Transverse colon (tissue), 4 donors: ENCODE results near the gene MYCT1. TPM values are rescaled to one million over a fixed set of nuclear protein-coding genes. Genes with fewer than 3 reads are reported as not detected.
"Not testable (repeated sequence)": the region's sequence is repeated elsewhere in the genome, so short reads cannot be mapped to it uniquely, and the experiment has no call there.

Experiments used
- DNase-seq: peaks from one replicate; pipeline ENCODE4 v3.0.0-alpha.2; 2019
- H3K27ac ChIP-seq, 4 donors: fragments of 200-600 bp; sonication (generic); 2 replicates each; pipeline ENCODE4 v1.5.1; 2016 to 2018; ENCODE audit warnings: inconsistent platforms in 4 of 4
- H3K27me3 ChIP-seq: fragments of 200-600 bp; sonication (generic); 2 replicates; pipeline ENCODE4 v1.5.1; 2017; ENCODE audit warnings: inconsistent platforms
- H3K36me3 ChIP-seq, 4 donors: fragments of 200-600 bp; sonication (generic); 2 replicates each; pipeline ENCODE4 v1.5.1; 2017 to 2019; ENCODE audit warnings: inconsistent platforms in 4 of 4
- H3K4me1 ChIP-seq, 4 donors: fragments of 200-600 bp; sonication (generic); 2 replicates each; pipeline ENCODE4 v1.5.1; 2017 to 2020; ENCODE audit warnings: inconsistent platforms in 4 of 4
- H3K4me3 ChIP-seq, 4 donors: fragments of 200-600 bp; sonication (generic); 1 replicate in 1 of 4; 2 replicates in 3 of 4; pipeline versions ENCODE4 v1.5.1 to v1.6.1; 2017 to 2019; ENCODE audit warnings: inconsistent platforms in 4 of 4
- H3K9me3 ChIP-seq, 2 donors: fragments of 200-600 bp; sonication (generic); 2 replicates each; pipeline ENCODE4 v1.5.1; 2017 to 2019; ENCODE audit warnings: inconsistent platforms in 2 of 2
- EP300 ChIP-seq: sonication (generic); formaldehyde crosslinking; IDR thresholded peaks from one replicate; pipeline ENCODE4 v1.6.1; 2017; ENCODE audit warnings: antibody characterized with exemption, low read depth
- POLR2A ChIP-seq: fragments of 450-650 bp; IDR thresholded peaks from one replicate; pipeline ENCODE4 v1.6.1; 2016; ENCODE audit warnings: antibody characterized with exemption, mild to moderate bottlenecking, moderate library complexity
- POLR2AphosphoS5 ChIP-seq, 3 donors: sonication (generic); formaldehyde crosslinking; IDR thresholded peaks; one replicate each; pipeline ENCODE4 v1.6.1; 2016; ENCODE audit warnings: antibody characterized with exemption in 3 of 3
- WGBS, 2 donors: methylation state at CpG; one replicate each; pipeline ENCODE4 v1.1.5; 2018; ENCODE audit warnings: low coverage in 1 of 2; 5-methylcytosine and 5-hydroxymethylcytosine counted together
- in situ Hi-C, 4 donors: fragments of 200-750 bp; cut with MboI; loops; one replicate each; pipeline versions ENCODE4 v1.15.0 to v1.15.1; 2017; ENCODE audit warnings: low sequenced_read_pairs in 3 of 4, low pct_ligation_motif_present in 1 of 4, low pct_unique_long_range_greater_than_20kb in 1 of 4
- intact Hi-C: fragments of 100-400 bp; cut with DNase I; formaldehyde crosslinking; loops from one replicate; pipeline ENCODE4 v1.15.1; 2023; ENCODE audit warnings: low total_unique reads
- total RNA-seq, 4 donors: library from RNA; depleted of rRNA; stranded (reverse); fragments of >200 nt; gene quantifications; one replicate each; pipeline ENCODE4 v1.1.0, GENCODE V29; 2016
- TF ChIP-seq, protein P1 (sequence below), 5 experiments: fragments of 200-600 bp in 3 of 5; fragments of 450-650 bp in 2 of 5; sonication (generic) in 3 of 5; IDR thresholded peaks; 1 replicate in 2 of 5; 2 replicates in 3 of 5; pipeline ENCODE4 v1.5.1; 2016 to 2017; ENCODE audit warnings: antibody characterized with exemption in 5 of 5, inconsistent platforms in 3 of 5, mild to moderate bottlenecking in 2 of 5, moderate library complexity in 1 of 5

MYCT1 gene
- total RNA-seq, 4 donors from 2014 or later: 0.20 to 2.4 (median 2.3) TPM; not detected in 1

DNA sequence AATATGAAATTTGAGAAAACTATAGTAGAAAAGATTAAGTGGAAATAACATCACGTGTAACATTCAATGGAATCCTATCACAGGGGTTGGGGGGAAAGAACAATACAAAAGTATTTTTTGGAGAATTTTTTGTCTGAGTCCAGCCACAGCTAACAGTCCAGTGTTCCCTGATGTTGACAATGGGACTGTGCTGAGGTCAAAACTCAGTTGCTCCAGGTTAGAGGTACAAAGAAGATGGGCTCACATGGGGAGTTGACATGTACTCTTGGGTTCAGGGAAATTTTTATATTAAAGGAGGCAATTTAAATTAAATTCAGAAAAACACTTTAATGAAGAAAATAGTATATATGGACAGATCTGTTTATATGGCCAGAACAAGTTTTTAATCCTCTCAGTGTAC, 995 bp downstream of the MYCT1 start:
- no peaks in the 10 kb centered on the region for H3K36me3 ChIP-seq
- H3K4me3 ChIP-seq: no peak overlapping the region
- H3K4me1 ChIP-seq: no peaks in the 10 kb centered on the region
- no peak for TF ChIP-seq EP300
- TF ChIP-seq, protein P1, sequence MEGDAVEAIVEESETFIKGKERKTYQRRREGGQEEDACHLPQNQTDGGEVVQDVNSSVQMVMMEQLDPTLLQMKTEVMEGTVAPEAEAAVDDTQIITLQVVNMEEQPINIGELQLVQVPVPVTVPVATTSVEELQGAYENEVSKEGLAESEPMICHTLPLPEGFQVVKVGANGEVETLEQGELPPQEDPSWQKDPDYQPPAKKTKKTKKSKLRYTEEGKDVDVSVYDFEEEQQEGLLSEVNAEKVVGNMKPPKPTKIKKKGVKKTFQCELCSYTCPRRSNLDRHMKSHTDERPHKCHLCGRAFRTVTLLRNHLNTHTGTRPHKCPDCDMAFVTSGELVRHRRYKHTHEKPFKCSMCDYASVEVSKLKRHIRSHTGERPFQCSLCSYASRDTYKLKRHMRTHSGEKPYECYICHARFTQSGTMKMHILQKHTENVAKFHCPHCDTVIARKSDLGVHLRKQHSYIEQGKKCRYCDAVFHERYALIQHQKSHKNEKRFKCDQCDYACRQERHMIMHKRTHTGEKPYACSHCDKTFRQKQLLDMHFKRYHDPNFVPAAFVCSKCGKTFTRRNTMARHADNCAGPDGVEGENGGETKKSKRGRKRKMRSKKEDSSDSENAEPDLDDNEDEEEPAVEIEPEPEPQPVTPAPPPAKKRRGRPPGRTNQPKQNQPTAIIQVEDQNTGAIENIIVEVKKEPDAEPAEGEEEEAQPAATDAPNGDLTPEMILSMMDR (IDR thresholded peaks at IDR 0.05): no peak
- TF ChIP-seq POLR2A: no peak
- TF ChIP-seq POLR2AphosphoS5 (IDR thresholded peaks at IDR 0.05): no peak
- in situ Hi-C loops: no loop called here
- no peak for DNase-seq
- H3K9me3 ChIP-seq: no peaks in the 10 kb centered on the region
- intact Hi-C loops: no loop called here
- H3K27ac ChIP-seq: no peak overlapping the region
- WGBS, 2 donors: 67 to 90% methylated on average over 1 of the region's 1 CpG
- peaks cover 3% of the 10 kb centered on the region for H3K27me3 ChIP-seq

DNA sequence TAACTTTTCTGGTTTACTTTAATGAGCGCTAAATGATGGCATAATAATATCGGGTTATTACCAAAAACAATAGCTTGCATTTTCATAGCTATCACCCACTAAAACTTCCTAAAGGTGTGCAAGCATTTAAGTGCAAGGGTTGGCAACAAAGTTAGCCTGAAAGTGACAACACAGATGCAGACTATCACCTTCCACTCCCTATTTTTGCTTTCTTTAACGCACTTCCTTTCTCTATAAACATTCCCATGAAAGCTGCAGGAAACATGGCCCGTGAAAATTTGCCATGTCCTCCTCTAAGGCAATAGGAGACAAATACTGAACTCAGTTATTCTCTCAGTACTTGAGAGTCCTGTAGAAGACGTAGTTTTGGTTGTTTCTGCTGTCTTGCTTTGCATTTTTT, 2.7 kb downstream of the MYCT1 start:
- intact Hi-C loops: no loop called here
- no peak overlapping the region for H3K4me3 ChIP-seq
- H3K27ac ChIP-seq: no peak overlapping the region
- in situ Hi-C loops: no loop called here
- H3K36me3 ChIP-seq: no peaks in the 10 kb centered on the region
- 43 to 48% methylated on average over 5 of the region's 5 CpGs for WGBS, 2 donors
- H3K9me3 ChIP-seq: no peaks in the 10 kb centered on the region
- peaks cover 3% of the 10 kb centered on the region for H3K27me3 ChIP-seq
- no peak for DNase-seq
- H3K4me1 ChIP-seq: no peaks in the 10 kb centered on the region
- no peak for TF ChIP-seq EP300
- TF ChIP-seq POLR2AphosphoS5 (IDR thresholded peaks at IDR 0.05): no peak
- TF ChIP-seq, protein P1 (IDR thresholded peaks at IDR 0.05): no peak
- no peak for TF ChIP-seq POLR2A

- H3K36me3 ChIP-seq: no peaks in the 10 kb centered on the region
- intact Hi-C loops (no loop called here), in situ Hi-C loops (no loop called here)
- H3K27ac ChIP-seq: no peak overlapping the region
- DNase-seq: no peak
- no peak overlapping the region for H3K4me3 ChIP-seq
- peaks cover 3% of the 10 kb centered on the region for H3K27me3 ChIP-seq
- H3K9me3 ChIP-seq: no peaks in the 10 kb centered on the region
- no peaks in the 10 kb centered on the region for H3K4me1 ChIP-seq
- TF ChIP-seq, protein P1 (IDR thresholded peaks at IDR 0.05): no peak
- TF ChIP-seq POLR2AphosphoS5 (IDR thresholded peaks at IDR 0.05) (no peak), EP300 (no peak), POLR2A (no peak)
- WGBS, 2 donors: 33 to 46% methylated on average over 4 to 7 of the region's 7 CpGs
Measured at GRCh38 chr6:152701081-152701862, 3.6 kb downstream of the MYCT1 start.

- Histone ChIP-seq H3K9me3 (no peaks in the 10 kb centered on the region), H3K36me3 (no peaks in the 10 kb centered on the region), H3K27ac (no peak overlapping the region), H3K4me1 (no peaks in the 10 kb centered on the region), H3K27me3 (peaks cover 3% of the 10 kb centered on the region), H3K4me3 (no peak overlapping the region)
- intact Hi-C loops: no loop called here
- no peak for DNase-seq
- no peak for TF ChIP-seq EP300
- TF ChIP-seq, protein P1 (IDR thresholded peaks at IDR 0.05): no peak
- WGBS, 2 donors: 37 to 54% methylated on average over 4 of the region's 4 CpGs
- in situ Hi-C loops: no loop called here
Measured at GRCh38 chr6:152701863-152702401, 4.2 kb downstream of the MYCT1 start.

DNA sequence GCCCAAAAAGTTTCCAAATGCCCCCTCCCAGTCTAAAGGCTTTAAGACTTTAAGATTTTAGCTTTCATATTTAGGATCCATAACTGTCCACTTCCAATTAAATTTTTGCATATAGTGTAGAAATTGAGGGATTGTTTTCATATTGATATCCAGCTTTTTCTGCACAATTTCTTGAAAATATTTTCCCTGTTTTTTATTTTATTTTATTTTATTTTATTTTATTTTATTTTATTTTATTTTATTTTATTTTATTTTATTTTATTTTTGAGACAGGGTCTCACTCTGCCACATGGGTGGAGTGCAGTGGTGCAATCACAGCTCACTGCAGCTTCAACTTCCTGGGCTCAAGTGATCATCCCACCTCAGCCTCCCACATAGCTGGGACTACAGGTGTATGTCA, 6.1 kb downstream of the MYCT1 start:
- H3K4me3 ChIP-seq, in situ Hi-C loops, intact Hi-C loops: not testable (repeated sequence)

More for the DNA sequence above, 6.1 kb downstream of the MYCT1 start:
- H3K4me1 ChIP-seq, H3K27me3 ChIP-seq, H3K27ac ChIP-seq, H3K36me3 ChIP-seq, DNase-seq, H3K9me3 ChIP-seq: not testable (repeated sequence)
